PC-9 (cell line): ENCODE measurements around the gene TERB1. TPM values are rescaled to one million over a fixed set of nuclear protein-coding genes. Genes with fewer than 3 reads are reported as not detected.
A peak's percentile ranks its signal among the peaks of the same experiment; 100 is the strongest.

Experiments
- BruUV-seq: library from RNA; stranded (reverse); fragments of 400-500 nt; replicated peaks from 2 replicates; lab custom pipeline; 2021; lab: Mats Ljungman, UMichigan
- CTCF ChIA-PET: fragments of 300-600 bp; sonication (Branson Sonifier 250); formaldehyde crosslinking; loops from one replicate; lab custom pipeline; 2022; ENCODE audit warnings: antibody characterized with exemption; lab: Charles Lee
- POLR2A ChIA-PET: fragments of 300-600 bp; sonication (Branson Sonifier 250); formaldehyde crosslinking; loops from one replicate; lab custom pipeline; 2022; ENCODE audit warnings: antibody characterized with exemption; ENCODE audit not compliant: unreplicated experiment; lab: Charles Lee
- DNase-seq, 2 experiments: peaks; one replicate each; pipeline versions ENCODE4 v3.0.0 to v3.0.0-alpha.2; 2015 to 2022; ENCODE audit warnings: mixed read lengths in 1 of 2
- H2AFZ ChIP-seq: fragments of 200-600 bp; sonication (generic); 2 replicates; pipeline ENCODE4 v1.8.1; 2017; ENCODE audit warnings: antibody characterized with exemption
- H3F3A ChIP-seq: fragments of 200-600 bp; sonication (generic); 2 replicates; pipeline ENCODE4 v1.8.1; 2017; ENCODE audit warnings: antibody characterized with exemption, mild to moderate bottlenecking, low read depth; ENCODE audit not compliant: insufficient read depth
- H3K27ac ChIP-seq: fragments of 200-600 bp; sonication (generic); 2 replicates; pipeline ENCODE4 v1.6.1; 2016; ENCODE audit warnings: mixed run types
- H3K27me3 ChIP-seq: fragments of 200-600 bp; sonication (generic); 2 replicates; pipeline ENCODE4 v1.6.1; 2016; ENCODE audit warnings: low read depth, mixed run types; ENCODE audit not compliant: insufficient read depth
- H3K36me3 ChIP-seq: fragments of 200-600 bp; sonication (generic); 2 replicates; pipeline ENCODE4 v1.6.1; 2016; ENCODE audit warnings: low read depth, mixed run types
- H3K4me1 ChIP-seq: fragments of 200-600 bp; sonication (generic); replicated peaks from 2 replicates; pipeline ENCODE4 v1.6.1; 2016; ENCODE audit warnings: mixed run types; ENCODE audit not compliant: insufficient read depth
- H3K4me2 ChIP-seq: fragments of 200-600 bp; sonication (generic); 2 replicates; pipeline ENCODE4 v1.6.1; 2017; ENCODE audit warnings: mixed run types
- H3K4me3 ChIP-seq: fragments of 200-600 bp; sonication (generic); 2 replicates; pipeline ENCODE4 v1.6.1; 2016; ENCODE audit warnings: mixed run types
- H3K79me2 ChIP-seq: fragments of 200-600 bp; sonication (generic); 2 replicates; pipeline ENCODE4 v1.6.1; 2017; ENCODE audit warnings: low read depth, mixed run types
- H3K9me2 ChIP-seq: fragments of 200-600 bp; sonication (generic); 2 replicates; pipeline ENCODE4 v1.8.1; 2017; ENCODE audit warnings: mild to moderate bottlenecking; ENCODE audit not compliant: insufficient read depth
- H3K9me3 ChIP-seq: fragments of 200-600 bp; sonication (generic); 2 replicates; pipeline ENCODE4 v1.8.1; 2016; ENCODE audit warnings: low read depth; ENCODE audit not compliant: insufficient read depth
- H4K20me1 ChIP-seq: fragments of 200-600 bp; sonication (generic); 2 replicates; pipeline ENCODE4 v1.8.1; 2017; ENCODE audit not compliant: insufficient read depth
- CTCF ChIP-seq: fragments of 200-600 bp; sonication (generic); conservative IDR thresholded peaks from 2 replicates; pipeline ENCODE4 v1.6.1; 2017; ENCODE audit warnings: mixed run types, antibody characterized with exemption, mild to moderate bottlenecking, moderate library complexity
- EZH2 ChIP-seq: fragments of 200-600 bp; sonication (generic); IDR thresholded peaks from 2 replicates; pipeline ENCODE4 v1.8.0; 2017; ENCODE audit warnings: antibody characterized with exemption, low read depth
- intact Hi-C: fragments of 100-400 bp; cut with micrococcal nuclease; formaldehyde crosslinking; loops from one replicate; pipeline ENCODE4 v1.10.0; 2022; ENCODE audit not compliant: unreplicated experiment
- total RNA-seq: library from RNA; stranded (reverse); gene quantifications from 2 replicates; pipeline ENCODE4 v1.2.3, GENCODE V29; 2021

Gene TERB1
- total RNA-seq, 1 experiment from 2014 or later = not detected

GRCh38 chr16:66751992-66752322 lies 49.4 kb downstream of the TERB1 start:
- Histone ChIP-seq H3K4me3 (peak overlapping the region; percentile 89), H3K79me2 (peaks cover 37% of the 10 kb centered on the region), H3K27me3 (no peaks in the 10 kb centered on the region), H3K4me2 (peak overlapping the region; percentile 95), H3K4me1 (peaks cover 14% of the 10 kb centered on the region), H4K20me1 (peaks cover 12% of the 10 kb centered on the region), H3K36me3 (peaks cover 14% of the 10 kb centered on the region; the same call in 1 of the 2 replicates), H3K9me3 (no peaks in the 10 kb centered on the region), H3K9me2 (no peaks in the 10 kb centered on the region), H3K27ac (no peak overlapping the region), H3F3A (no peaks in the 10 kb centered on the region; the same call in 1 of the 2 replicates), H2AFZ (peak overlapping the region; percentile 95)
- intact Hi-C loops = no loop called here
- TSS peak; percentile 60 for BruUV-seq
- ChIA-PET CTCF (interaction anchor here (0.6 to 2.0 kb wide), 5 partner anchors 10 to 143 kb away, joined by 3 to 21 read pairs (median 3); partner anchors contain the start of gene NAE1), POLR2A (no interaction called here)
- TF ChIP-seq CTCF = peak; percentile 62
- TF ChIP-seq EZH2 = no peak
- DNase-seq = no peak

- H4K20me1 ChIP-seq = peaks cover 12% of the 10 kb centered on the region
- H3K9me3 ChIP-seq = no peaks in the 10 kb centered on the region
- peaks cover 37% of the 10 kb centered on the region for H3K79me2 ChIP-seq
- H3K27me3 ChIP-seq = no peaks in the 10 kb centered on the region
- peak within 1 kb of the TSS; percentile 61 for H3K27ac ChIP-seq
- intact Hi-C loops = no loop called here
- CTCF ChIA-PET = interaction anchor here (0.6 to 2.0 kb wide), 7 partner anchors 10 to 143 kb away, joined by 3 to 21 read pairs (median 3); partner anchors contain the start of gene NAE1
- H3K36me3 ChIP-seq = peaks cover 14% of the 10 kb centered on the region; the same call in 1 of the 2 replicates
- H3K4me2 ChIP-seq = peak within 1 kb of the TSS; percentile 95
- peaks cover 14% of the 10 kb centered on the region for H3K4me1 ChIP-seq
- peak within 1 kb of the TSS; percentile 99 for H2AFZ ChIP-seq
- H3K4me3 ChIP-seq = peak within 1 kb of the TSS; percentile 89
- no peaks in the 10 kb centered on the region; the same call in 1 of the 2 replicates for H3F3A ChIP-seq
- peak; percentile 45 to 80 for DNase-seq
- TF ChIP-seq EZH2 (no peak), CTCF (no peak)
- BruUV-seq = no TSS peak
- H3K9me2 ChIP-seq = no peaks in the 10 kb centered on the region
- POLR2A ChIA-PET = no interaction called here
Measured at GRCh38 chr16:66751303-66751991, 49.9 kb downstream of the TERB1 start, which contains the start of gene DYNC1LI2. Gene DYNC1LI2 (minus strand): TSS chr16:66751609. CDS start chr16:66751591, 18 bp downstream.

- intact Hi-C loops = no loop called here
- no peaks in the 10 kb centered on the region for H3K27me3 ChIP-seq
- H4K20me1 ChIP-seq = peaks cover 12% of the 10 kb centered on the region
- peaks cover 14% of the 10 kb centered on the region; the same call in 1 of the 2 replicates for H3K36me3 ChIP-seq
- peak overlapping the region; percentile 61 for H3K27ac ChIP-seq
- peaks cover 14% of the 10 kb centered on the region for H3K4me1 ChIP-seq
- DNase-seq = peak in 1 of 2 experiments; percentile 34
- H3K79me2 ChIP-seq = peaks cover 40% of the 10 kb centered on the region
- H3K4me2 ChIP-seq = peak overlapping the region; percentile 95
- BruUV-seq = no TSS peak
- H3K4me3 ChIP-seq = peak overlapping the region; percentile 89
- no peaks in the 10 kb centered on the region for H3K9me3 ChIP-seq
- ChIA-PET CTCF (interaction anchor here (0.7 to 2.0 kb wide), 5 partner anchors 9 to 142 kb away, joined by 3 to 21 read pairs (median 3); partner anchors contain the start of gene NAE1), POLR2A (no interaction called here)
- H2AFZ ChIP-seq = peak overlapping the region; percentile 99
- no peak for TF ChIP-seq EZH2
- no peak for TF ChIP-seq CTCF
- H3K9me2 ChIP-seq = no peaks in the 10 kb centered on the region
- H3F3A ChIP-seq = no peaks in the 10 kb centered on the region; the same call in 1 of the 2 replicates
Measured at GRCh38 chr16:66751053-66751302, 50.4 kb downstream of the TERB1 start.
